ENCODE results near the gene ASXL3.
A peak's percentile ranks its signal among the peaks of the same experiment; 100 is the strongest.

The ASXL3 gene

DNA sequence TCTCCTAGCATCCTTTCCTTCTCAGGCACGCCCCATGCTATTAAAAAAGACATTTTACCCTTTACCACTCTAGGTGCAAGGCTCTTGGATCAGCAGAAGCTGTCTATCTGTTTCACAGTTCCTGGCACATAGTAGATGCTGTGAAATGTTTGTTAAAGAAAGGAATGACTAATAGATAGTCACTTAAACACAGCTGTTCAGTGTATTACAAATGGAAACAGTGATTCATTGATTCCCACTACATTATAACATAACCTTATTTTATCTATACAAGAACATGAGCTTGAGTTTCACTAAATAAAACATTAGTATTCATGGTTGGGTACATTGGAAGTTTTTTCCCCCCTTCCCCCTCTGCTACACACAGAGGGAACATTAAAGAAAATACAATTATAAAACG, 142.1 kb downstream of the ASXL3 start:
- DNase-seq (ENCODE audit: low read depth): peak; percentile 22

DNA sequence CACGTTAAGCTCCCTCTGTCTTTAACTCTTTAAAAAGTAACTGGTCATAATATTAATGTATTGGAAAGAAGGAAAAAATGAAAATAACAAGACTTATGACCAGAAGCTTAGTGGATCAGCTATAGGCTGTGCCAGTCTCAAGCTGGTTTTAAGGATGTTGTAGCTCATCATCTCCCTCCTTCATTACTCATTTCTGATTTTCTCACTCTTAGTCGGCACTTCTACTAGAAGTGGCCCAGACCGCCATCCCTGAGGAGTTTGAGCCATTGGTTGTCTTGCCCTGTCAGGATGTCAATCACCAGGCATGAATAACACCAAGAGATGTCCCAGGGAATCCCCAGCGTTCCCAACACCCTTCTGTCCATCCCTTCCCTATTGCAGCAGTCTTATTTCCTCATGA, 151.5 kb downstream of the ASXL3 start:
- no peak for DNase-seq (ENCODE audit: low read depth)

DNA sequence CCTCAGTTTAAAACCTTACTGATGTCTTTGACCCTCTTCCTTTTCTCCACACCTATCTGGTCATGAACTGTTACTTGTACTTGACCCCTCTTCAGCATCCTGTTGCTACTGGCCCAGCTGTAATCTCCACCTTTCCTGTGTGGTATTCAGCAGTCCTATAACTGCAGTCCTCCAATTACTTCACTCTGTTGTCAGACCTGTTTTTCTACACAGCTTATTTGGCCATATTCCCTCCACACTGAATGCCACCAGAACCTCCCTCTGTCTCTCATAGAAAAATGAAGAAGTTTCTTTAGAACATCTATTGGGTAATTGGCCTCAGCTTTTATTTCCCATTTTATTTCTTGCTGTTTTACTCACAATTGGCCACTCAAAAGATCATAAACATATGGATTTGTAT, 155.4 kb downstream of the ASXL3 start:
- no peak for DNase-seq (ENCODE audit: low read depth)

DNA sequence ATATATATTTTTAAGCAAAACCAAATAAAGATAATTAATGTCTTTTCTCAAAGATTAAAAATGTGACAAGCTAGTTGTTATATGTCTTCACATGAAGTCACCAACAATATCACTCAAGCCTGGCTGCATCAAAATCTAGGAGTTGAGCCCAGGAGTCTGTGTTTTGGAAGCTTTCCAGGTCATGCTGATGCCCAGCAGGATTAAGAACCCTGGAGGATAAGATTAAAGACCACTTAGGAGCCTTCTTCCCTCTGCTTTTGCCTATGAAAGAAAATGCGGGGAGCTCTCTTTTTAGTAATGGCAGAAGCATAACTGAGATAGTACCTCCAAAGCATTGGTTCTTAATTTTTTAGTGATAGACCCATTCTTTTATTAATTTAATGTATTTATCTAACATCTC, 157.4 kb downstream of the ASXL3 start:
- no peak for DNase-seq (ENCODE audit: low read depth)

DNA sequence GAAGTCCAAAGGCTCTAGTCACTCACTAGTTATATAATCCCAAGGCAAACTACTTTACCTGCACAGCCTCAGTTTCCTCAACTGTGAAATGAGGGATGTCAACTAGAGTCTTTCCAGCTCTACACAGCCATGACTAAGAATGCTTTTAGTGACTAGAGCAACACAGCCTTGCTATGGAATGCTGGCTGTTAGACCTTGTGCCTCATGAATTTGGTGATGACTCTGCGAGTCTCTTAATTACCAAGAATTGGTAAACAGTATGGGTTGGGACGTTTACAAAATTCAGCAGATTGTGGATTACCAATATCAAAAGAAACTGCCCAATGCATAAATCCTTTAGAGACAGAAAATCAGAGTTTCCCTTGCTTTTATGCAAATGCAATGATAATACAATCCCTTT, 163.7 kb downstream of the ASXL3 start:
- no peak for DNase-seq (ENCODE audit: low read depth)

DNA sequence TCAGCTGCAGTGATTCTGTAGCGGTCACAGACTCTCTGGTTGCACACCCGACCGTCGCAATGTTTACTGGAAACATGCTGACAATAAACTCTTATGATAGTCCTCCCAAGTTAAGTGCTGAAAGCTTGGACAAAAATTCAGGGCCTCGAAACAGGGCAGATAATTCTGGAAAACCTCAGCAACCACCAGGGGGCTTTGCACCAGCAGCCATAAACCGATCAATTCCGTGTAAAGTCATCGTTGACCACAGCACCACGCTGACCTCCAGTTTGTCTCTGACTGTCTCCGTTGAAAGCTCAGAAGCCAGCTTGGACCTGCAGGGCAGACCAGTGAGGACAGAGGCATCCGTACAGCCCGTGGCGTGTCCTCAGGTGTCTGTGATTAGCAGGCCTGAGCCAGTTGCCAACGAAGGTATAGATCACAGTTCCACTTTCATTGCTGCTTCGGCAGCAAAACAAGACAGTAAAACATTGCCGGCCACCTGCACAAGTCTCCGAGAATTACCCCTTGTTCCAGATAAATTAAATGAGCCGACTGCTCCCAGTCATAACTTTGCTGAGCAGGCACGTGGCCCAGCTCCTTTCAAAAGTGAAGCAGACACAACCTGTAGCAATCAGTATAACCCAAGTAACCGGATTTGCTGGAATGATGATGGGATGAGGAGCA, 166.1 kb downstream of the ASXL3 start:
- DNase-seq (ENCODE audit: low read depth): no peak

DNA sequence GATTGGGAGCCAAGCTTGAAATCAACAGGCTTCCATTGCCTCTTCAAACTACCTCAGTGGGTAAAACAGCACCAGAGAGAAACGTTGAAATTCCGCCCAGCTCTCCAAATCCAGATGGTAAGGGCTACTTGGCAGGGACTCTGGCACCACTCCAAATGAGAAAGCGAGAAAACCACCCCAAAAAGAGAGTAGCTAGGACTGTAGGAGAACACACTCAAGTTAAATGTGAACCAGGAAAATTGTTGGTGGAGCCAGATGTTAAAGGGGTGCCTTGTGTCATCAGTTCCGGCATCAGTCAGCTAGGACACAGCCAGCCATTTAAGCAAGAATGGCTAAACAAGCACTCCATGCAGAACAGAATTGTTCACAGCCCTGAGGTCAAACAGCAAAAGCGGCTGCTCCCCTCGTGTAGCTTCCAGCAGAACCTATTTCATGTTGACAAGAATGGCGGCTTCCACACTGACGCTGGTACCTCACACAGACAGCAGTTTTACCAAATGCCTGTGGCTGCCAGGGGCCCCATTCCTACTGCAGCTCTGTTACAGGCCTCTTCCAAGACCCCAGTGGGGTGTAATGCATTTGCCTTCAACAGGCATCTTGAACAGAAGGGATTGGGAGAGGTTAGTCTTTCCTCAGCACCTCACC, 167.3 kb downstream of the ASXL3 start:
- no peak for DNase-seq (ENCODE audit: low read depth)

DNA sequence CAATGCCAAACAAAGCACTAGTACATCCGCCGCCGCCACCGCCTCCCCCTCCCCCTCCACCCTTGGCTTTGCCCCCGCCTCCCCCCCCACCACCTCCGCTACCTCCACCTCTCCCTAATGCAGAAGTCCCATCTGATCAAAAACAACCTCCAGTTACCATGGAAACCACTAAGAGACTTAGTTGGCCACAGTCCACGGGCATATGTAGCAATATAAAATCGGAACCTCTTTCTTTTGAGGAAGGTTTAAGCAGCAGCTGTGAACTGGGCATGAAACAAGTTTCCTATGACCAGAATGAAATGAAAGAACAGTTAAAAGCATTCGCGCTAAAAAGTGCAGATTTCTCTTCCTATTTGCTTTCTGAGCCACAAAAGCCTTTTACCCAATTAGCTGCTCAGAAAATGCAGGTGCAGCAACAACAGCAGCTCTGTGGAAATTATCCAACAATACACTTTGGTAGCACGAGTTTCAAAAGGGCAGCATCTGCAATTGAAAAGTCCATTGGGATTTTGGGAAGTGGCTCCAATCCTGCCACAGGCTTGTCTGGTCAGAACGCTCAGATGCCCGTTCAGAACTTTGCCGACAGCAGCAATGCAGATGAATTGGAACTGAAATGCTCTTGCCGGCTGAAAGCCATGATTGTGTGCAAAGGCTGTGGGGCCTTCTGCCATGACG, 168.0 kb downstream of the ASXL3 start:
- DNase-seq (ENCODE audit: low read depth): no peak

DNA sequence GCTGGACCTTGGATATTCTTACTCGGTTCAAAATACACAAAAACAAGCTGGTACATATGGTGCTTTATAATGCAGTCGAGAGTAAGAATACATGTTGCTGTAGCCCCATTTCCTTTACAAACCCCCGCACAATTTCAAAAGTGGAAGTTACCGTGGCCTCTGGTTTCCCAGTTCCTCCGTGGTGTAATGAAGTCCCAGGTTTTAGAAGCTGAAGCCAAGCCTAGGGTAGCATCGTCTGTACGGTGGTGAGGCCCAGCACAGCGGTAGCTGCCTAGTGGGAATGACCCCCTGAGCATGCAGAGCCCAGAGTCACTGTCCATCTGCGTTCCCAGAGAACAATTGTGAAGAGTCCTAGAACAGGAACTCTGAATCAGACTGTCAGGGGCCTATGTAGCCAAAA, 171.8 kb downstream of the ASXL3 start:
- no peak for DNase-seq (ENCODE audit: low read depth)

DNA sequence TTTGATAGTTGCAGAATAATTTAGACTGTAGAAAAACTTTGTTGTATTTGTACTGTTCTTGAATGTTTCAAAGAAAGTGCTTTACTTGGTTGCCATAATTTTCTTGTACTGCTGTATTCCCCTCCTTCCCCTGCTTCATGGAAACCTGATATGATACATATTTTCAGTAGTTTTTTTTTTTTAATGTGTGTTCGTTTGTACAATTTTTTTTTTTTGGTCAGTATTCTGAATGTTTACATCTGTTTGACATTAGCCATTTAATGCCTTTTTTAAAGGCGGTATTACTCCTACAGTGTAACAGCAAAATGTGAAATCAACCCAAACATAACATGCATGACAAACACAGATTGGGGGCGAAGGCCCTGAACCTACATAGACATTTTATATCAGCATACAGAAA, 172.3 kb downstream of the ASXL3 start:
- no peak for DNase-seq (ENCODE audit: low read depth)

DNA sequence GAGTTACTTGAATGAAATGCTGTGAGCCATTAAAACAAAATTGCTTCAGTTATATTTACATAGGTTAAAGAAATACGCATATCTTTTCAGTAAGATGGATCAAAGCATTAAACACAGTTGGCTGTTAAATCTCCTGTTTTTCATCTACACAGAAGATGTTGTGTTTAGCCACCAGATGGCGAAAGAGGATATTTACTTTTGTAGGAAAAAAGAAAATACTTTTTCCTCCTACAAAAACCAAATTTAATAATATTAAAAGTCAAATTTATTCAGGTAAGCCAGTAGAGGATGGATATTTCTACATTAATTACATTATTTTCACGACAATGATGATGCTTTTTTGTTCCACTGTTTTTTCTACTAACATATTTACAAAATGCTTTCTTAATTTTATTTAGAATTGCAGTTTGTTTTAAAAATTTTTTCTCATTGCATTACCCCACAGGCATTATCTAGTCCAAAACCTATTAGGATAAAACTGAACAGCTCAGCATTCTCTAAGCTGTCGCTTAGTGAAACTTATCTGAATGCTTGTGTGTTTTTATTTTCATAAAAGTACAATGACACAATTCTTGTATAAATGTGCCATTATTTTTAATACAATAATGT, 173.7 kb downstream of the ASXL3 start:
- DNase-seq (ENCODE audit: low read depth): peak; percentile 5

DNA sequence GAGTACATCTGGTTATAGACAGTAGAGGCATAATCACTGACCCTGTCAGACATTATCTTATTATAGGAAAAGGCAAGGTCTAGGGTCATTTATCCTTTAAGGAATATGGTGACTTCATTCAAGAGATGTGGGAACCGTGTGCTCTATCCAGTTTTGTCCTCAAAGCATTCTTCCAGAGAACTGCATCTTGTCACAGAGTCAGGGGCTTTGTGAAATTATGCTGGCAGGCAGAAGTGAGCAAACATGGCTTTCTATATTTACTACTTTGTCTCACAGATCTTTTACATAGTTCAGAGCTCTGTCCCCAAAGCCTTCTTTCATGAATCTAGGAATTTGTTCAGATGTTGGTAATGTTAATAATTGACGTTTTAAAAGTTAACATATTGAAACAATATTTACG, 177.4 kb downstream of the ASXL3 start:
- DNase-seq (ENCODE audit: low read depth): no peak

DNA sequence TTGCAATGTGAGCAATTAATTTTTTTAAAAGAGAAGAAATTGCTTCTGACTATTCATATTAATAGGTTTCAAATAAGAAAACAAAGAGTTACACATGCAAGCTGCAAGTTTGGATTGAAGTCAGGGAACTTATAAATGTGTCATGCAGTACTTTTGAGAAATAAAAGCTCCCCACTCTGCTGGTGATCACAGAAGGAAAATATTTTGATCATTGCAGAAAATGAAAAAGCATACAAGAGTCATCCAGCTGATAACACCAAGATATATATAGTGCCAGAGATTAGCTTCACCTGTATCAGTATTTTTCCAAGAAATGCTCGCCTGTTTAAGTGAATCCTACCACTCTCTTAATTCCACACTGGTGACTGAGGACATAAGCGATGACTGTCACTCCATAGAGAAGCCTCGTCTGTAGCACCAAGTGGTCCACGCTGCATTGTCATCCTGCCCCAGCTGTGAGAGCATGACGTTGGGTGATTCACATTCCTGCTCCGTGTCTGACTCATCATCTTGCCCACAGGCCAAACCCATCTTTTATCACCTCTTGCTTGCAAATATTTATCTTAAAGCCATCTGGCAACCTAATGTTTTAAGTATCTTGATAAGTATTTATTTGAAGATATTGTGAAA, 178.0 kb downstream of the ASXL3 start:
- DNase-seq (ENCODE audit: low read depth): peak; percentile 39

DNA sequence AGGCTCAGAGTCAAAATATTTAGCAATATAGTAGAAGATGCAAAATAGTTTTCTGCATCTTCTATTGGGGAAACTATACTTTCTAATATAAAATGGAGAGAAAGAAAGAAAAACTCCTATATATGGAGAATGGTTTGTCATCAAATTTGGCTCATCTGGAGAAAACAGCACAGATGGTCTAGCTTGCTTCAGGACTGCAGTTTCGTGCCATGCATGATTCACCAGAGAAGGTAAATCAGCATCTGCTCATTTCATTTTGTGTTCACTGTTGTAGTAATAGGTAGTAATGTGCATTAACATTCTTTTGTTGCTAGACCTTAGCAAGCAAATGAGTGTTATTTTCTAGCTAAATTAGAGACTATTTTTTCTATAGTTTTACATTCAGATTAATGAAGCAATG, 179.0 kb downstream of the ASXL3 start:
- DNase-seq (ENCODE audit: low read depth): no peak

DNA sequence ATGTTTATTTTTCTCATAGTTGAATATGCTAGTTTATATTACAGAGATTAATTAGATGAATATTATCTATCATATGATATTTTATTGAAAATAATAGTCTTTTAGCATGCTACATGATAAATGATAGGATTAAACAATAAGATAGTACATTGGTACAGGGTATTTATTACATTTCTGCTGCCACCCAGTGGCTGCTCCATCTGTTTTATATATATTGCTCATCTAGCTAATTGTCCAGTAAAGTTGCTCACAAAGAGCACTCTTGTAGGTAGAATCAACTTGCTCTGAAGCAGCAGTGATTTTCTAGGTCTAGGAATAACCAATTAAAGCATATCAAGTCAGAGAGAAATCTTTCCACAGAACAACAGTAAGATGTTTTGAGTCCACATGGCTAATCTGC, 183.3 kb downstream of the ASXL3 start:
- peak; percentile 9 for DNase-seq (ENCODE audit: low read depth)

DNA sequence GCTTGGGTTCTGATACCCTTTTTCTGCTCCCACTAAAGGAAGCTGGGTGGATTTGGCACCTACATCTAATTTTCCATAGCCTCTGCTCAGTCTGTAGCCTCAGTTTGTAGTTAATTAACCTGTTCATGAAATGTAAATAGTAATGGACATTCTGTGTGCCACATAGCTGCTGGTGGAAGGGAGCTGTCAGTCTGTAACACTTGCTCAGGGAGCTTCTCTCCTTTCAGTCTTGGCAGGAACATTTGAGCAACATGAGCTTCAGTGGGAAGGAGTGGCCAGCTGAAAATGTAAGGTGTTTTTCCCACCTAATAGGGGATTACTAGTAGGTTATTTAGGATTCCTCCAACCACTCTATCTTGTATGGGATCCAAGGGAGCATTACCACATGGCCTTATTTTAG, 203.4 kb downstream of the ASXL3 start:
- DNase-seq (ENCODE audit: low read depth): no peak
